SHP77 (cell line): ENCODE measurements around the gene SLC9A9.
"Not testable (repeated sequence)": the region's sequence is repeated elsewhere in the genome, so short reads cannot be mapped to it uniquely, and the experiment has no call there.

Source experiments
- DNase-seq, 2 experiments: peaks; one replicate each; lab custom pipeline; 2025; lab: John Stamatoyannopoulos, UW

Gene SLC9A9

DNA sequence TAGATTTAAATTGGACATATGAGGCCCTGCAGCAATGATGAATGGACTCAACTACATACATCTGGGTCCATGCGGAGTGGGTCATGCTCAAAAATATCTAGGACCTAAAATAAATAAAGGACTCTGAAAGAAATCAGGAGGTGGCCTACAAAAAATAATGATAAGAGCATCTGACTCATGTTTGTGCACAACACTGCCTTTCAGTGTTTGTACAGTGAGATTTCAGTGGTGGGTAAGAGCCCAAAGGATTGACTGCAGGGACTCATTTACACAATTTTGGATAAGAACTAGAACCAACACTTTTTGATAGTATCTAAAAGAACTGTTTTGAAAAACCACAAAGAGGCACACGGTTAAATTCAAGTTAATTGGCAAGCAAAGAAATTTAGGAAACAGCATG is 285.5 kb downstream of the SLC9A9 start:
- DNase-seq: no peak

DNA sequence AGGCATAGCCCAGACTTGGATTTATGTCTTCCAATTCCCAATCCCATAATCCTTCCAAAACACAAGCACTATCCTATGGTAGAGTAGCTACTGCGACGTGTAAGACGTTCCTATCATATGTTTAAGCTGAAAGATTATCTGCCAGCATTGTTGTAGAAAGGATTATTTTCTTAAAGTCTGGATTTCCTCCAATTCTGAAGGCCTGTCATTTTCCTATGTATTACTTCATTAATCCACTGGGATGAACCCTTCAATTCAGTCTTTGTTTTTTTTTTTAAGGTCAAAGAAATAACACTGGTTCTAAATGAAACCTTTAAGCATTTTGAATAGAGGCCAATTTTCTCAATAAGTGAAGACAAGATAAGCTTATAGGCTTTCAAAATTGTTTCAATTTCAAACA is 289.0 kb downstream of the SLC9A9 start:
- DNase-seq: no peak

DNA sequence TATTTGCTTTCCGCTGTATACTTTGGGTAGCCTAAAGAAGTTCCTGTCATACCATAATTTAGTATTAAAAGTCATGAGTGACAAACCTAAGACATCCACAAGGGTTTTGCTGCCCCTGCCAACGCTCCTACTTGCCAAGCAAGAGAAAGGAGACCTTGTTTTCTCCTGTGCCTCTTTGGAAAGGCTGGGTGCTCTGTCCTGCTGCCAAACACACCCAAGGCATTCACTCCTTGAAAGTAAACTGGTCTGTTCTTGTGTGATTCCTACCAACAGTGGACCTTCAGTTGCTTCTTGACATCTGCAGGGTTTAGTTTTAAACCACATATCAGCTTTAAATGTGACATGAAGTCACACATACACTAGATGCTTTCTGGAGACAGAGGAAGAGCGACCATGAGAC is 295.4 kb downstream of the SLC9A9 start:
- DNase-seq: no peak

DNA sequence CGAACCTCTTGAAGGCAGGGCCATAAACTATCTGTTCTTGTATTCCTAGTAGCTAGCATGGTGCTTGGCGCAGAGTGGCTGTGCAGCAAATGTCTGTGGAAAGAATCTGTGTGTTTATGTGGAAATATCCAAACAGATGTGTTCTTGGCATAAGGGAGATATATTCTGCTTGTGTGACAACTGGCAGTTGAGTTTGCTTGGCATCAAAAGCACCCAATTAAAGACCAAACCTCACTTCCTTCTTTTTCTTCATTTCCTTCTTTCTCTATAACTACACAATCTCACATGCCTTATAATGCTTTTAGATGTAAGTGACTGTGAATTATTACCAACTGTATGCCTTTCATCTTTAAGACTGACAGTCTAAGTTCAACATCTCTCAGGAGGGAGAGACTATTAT is 296.5 kb downstream of the SLC9A9 start:
- no peak for DNase-seq

DNA sequence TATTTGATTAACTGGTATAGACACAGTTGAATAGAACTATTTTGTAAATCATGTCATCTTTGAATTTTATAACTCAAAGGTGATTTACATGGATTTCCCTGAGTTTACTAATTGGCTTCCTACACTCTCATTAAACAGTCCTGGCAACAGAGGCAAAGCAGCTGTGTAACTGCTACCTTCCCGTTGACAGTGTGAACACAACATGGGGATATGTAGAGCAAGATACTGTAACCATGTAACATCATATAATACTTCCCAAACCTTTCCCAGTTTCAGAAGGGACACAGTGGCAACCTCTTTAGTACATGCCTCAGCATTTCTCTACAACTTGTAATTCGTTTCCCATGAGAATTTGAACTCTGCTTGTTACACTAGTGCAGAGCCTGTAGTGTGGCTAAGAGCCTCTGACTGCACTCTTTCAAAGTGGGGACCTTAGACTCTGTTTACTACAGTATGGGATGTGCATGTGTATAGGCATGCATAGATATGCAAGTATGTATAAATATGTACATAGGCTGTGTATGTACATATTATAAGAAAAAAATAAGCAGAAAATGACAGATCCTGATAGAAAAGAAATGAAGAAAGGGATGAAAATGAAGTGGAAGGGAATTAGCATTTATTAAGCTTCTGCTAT is 299.3 kb downstream of the SLC9A9 start:
- no peak for DNase-seq

DNA sequence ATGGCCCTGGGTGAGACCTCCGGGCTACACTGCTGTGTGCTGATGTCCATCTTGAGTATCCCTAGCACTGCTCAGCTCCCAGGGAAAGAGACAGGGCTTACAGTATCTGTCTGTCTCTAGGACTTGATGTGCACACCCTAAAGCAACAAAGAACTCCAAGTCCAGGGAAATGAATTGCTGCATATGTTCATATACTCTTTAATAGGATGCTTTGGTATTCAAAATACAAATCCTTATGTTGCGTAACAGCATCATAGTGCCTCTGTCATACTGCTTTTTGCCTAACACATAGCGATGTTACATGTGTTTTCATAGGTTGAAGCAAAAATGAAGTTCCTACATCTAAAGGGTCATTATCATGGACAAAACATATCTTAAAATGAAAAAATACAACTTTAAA is 299.9 kb downstream of the SLC9A9 start:
- no peak for DNase-seq

DNA sequence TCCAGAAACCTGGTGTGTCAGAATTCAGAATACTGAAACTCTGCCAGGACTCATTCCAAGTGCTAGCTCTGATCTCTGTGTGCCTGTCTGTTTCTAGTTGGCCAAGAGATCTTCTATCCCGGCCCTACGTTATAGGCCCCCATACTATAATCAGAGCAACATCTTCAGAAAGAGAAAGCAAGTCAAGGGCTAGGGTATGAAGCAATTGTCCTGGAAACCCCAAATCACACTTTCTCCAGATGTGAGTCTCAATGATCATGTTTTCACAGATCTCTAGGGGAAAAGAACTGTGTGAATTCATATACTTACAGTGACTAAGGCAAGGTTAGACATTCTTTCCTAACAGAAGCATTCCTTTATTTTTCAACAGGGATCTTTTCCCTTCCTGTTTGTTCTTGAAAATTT is 309.7 kb downstream of the SLC9A9 start:
- DNase-seq: no peak

DNA sequence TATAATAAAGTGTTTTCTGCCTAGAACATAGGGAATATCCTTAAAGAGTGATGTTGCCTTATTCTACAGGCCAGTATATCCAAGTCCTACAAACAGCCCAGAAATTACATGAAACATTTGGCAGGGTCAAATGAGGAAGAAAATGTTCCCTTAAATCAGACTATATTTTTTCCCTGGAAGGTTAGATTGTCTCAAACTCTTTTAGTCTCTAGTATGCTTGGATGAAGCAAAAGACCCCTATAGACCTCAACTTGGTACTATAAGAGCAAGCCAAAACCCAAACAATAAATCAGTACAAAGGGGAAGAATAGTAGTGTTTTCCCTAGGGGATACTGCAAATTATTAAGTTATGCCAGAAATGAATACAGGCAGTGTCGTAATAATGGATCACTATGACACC is 310.2 kb downstream of the SLC9A9 start:
- no peak for DNase-seq

DNA sequence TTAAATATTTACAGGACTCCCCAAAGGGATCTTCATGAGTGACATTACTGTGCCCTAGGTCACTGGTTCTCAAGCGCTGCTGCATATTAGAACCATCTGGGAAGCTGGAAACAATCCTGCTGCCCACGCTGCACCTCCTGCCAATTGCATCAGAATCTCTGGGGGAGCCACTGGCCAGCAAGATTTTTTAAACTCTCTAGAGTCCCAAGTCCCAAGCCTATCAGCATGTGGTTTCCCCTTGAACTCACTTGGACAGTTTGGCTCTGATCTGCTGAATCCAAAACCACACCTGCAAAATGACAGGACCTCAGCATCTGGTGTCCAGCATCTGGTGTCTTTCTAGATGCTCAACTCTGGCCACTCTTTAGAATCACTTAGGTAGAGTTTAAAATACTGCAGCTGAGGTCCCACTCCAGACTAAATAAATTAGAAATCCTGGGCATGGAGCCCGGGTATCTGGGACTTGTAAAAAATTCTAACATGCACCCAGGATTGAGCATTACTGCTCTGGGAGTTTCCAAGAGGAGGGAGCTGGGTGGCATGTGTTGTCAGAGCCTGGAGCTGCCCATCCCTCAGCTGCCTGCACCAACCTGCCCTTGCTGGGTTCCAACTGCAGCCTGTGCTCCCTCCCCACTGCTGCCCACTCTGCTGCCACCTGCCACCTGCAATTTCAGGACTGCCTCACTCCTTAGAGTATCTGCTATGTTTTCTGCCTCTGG is 311.3 kb downstream of the SLC9A9 start:
- no peak for DNase-seq

DNA sequence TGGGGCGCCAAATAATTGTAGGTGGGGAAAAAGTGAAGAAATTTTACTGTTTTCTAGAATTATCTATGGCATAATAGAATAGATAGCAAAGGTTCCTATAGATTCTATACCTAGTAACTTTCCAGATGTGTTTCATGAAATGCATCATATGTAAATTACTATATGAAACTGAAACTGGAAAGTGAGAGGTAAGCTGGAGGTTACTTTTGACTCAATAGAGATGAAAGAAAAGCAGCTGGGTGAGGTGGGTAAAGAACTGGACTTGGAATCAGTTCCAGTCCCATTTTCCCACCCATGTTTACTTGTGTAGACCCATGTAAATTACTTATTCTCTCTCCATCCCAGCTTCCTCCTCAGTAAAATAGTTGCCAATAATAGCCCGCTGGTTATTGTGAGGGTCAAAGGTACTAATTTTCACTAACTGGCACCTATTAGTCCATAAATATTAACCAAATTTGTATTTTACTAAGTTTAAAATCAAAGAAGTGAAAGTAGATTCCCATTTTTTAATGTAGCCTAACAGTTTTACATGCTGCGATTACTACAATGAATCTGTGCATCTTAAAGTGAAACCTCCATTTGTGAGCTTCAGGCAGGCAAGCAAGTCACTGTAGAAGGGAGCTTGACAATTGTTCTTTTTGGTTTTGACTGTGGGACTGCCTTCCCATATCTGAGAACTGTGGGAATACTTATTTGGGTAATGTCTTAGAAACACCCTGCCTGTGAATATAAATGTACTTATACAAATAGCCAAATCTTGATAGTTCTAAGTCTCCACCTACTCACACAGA is 312.1 kb downstream of the SLC9A9 start:
- no peak for DNase-seq

DNA sequence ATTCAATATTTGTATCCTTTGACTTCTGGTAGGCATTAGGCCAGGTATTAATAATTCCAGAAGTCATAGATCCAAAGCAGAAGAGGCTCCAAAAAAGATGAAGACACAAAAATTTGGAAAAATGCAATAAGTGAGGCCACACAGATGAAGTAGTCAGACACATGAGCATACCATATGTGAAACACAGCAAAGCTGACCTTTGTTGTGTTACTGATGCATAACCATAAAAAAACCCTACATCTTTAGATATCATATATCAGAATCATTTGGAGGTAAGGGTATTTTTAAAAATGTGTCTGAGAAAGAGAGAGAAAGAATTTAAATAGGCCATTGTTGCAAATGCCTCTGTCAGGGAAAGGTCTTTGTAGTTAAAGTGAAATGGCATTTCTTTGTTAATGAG is 314.9 kb downstream of the SLC9A9 start:
- DNase-seq: no peak

DNA sequence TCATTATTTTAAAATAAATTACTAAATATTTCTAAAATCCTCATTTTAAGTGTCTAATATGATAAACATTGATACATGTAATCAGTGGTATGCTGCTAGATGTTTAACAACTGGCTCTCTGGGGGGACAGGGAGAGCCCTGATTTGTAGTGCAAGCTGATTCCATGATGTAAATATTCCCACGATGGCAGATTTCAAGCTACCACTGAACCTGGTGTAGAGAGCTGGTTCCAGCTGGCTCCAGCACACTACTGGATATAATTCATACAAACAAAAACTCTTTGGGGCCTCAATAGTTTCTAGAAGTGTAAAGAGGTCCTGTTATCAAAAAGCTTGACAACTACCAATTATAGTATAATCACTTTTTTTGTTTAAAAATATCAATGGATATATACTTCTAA is 316.2 kb downstream of the SLC9A9 start:
- DNase-seq: no peak

DNA sequence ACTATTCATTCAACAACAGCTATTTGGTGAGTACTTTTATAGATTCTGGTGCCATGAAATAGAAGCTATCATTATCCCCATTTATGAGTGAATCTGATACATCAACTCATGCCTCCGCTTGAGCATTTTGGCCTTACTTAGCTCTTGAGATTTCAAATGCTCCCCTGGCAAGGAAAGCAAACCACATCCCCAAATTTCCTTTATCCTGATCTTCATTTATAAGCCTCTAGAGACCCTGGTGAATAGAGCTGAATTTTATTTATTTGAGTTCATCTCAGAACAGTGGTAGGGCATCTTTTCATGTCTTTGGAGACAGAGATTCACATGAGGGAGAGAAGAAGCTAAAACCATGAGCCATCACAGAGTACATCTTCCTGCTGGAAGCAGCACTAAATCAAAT is 317.2 kb downstream of the SLC9A9 start:
- no peak for DNase-seq

DNA sequence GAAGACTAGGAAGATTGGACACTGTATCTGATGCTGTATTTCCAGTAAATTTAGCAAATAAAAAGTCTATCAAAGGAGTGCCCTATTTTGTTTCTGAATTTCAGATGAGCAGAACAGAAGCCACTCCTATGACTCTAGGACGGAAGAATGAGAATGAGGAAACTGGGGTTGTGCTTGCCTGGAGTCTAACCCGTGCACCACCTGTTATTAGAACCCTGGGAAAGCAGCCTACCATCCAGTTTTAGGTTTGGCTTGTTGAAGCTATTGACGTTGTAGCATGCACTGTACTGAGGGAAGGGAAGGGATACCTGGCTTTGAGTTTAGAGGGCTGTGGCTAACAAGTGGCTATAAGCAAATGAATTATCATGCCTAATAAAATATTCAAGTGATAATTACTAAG is 318.5 kb downstream of the SLC9A9 start:
- no peak for DNase-seq

DNA sequence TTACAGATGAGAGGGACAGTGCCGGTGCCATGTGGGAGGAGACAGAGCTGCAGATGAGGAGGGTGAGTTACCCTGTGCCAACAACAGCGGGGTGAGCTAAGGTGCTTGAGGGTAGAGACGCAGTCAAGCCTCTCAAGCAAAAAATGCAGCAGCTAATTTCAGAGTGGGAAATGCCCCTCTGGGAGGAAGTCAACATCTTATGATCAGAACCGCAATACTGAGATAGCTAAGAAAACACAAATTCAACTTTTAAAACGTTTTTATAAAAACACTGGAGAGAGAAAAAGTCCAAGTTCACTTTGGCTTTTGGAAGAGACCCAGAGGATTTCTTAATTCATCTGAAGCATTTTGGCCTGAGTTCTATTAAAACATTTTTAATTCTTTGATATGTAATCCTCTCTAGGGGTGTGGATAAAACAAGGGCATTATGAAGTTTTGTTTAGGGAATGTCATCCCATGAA is 319.2 kb downstream of the SLC9A9 start:
- DNase-seq: no peak

DNA sequence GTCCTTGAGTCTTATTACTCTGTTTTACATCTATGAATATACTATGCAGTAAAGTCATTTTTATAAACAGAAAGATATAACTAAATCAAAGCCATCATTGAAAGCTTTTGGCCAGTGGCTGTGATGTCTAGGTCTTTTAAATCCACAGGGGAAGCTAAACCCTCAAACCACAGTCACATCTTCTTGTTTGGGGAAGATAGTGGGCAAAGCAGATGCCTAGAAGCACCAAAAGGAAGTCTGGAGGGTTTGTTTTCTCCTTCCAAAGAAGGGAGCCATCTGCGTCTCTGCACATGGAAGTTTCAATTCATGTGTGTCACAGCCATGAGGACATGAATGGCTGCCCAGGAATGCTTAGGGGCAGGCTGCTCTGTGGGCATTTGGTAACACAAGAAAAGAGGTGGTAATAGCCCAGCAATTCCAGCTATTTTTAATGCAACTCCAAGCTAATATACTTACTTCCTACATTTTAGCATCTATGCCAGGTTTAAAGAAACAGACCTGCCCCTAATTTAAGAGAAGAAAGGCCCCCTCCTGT is 322.2 kb downstream of the SLC9A9 start:
- DNase-seq: no peak

DNA sequence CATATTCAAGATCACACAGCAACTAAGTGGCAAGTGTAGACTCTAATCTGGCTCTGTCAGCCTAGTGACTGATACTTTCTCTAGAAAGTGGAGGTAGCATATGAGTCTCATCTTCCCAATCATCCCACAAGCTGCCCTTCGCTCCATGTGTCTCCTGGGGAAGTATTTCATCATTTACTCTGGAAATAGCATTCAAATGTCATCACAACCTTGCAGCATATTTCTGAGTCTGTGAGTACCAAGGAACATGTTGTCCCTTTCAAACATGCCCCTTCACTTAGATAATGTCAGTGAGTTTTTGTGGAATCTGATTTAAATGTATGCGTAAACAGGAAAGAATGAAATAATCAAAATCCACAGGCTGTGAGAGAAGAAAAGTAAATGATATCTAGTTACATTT is 322.9 kb downstream of the SLC9A9 start:
- DNase-seq: no peak

DNA sequence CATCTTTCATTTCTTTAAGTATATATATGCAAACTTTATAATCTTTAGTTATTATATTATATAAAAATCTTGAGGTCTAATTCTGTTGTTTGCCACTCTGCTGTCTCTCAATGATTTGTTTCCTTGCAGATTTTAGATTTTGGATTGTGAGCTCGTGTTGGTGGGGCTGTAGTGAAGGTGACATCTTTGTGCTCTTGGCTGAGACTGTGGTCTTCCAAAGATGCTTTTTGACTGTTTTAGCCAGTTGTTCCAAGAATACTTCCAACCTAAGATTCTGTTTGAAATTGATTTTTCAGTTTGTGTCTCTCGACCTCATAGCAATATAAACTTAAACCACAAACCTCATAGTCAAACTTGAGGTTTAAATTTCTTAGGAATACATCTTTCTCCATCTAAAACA is 326.5 kb downstream of the SLC9A9 start:
- no peak for DNase-seq

DNA sequence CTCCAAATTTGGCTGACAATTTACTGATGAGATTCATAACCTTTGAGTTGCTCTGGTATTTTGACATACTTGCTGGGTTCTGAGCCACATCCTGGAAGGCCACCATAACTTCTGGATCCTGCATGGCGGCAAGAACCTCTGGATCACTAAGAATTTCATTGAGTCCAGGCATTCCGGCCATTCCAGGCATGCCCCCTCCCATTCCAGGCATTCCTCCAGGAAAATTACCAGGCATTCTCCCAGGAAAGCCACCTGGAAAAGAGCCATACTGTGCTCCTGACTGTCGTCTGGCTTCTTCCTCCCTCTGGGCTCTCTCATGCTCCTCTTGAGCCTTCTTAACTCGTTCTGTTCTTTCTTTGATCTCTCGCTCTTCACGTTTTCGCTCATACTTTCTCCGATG is 331.1 kb downstream of the SLC9A9 start:
- DNase-seq: not testable (repeated sequence)

DNA sequence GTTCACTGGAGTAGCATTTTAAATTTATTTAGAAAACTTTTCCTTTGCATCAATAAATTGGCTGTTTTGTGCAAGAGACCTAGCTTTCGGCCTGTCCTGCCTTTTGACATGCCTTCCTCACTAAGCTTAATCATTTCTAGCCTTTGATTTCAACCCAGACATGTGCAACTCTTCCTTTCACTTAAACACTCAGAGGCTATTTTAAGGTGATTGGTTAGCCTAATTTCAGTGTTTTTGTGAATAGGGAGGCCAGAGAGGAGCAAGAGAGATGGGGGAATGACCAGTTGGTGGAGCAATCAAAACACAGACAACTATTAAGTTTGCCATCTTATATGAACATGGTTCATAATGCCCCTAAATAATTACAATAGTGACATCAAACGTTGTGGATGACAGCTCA is 333.4 kb downstream of the SLC9A9 start:
- DNase-seq: no peak

DNA sequence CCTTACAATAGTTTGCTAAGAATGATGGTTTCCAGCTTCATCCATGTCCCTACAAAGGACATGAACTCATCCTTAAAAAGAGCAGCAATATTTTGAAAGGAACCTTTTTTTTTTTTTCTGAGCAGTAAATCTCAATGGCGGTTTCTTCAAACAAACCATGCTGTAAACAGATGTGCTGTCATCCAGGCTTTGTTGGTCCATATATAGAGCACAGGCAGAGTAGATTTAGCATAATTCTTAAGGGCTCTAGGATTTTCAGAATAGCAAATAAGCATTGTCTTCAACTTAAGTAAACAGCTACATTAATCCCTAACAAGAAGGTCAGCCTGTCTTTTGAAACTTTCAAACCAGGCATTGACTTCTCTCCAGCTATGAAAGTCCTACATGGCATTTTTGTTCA is 334.2 kb downstream of the SLC9A9 start:
- DNase-seq: no peak

DNA sequence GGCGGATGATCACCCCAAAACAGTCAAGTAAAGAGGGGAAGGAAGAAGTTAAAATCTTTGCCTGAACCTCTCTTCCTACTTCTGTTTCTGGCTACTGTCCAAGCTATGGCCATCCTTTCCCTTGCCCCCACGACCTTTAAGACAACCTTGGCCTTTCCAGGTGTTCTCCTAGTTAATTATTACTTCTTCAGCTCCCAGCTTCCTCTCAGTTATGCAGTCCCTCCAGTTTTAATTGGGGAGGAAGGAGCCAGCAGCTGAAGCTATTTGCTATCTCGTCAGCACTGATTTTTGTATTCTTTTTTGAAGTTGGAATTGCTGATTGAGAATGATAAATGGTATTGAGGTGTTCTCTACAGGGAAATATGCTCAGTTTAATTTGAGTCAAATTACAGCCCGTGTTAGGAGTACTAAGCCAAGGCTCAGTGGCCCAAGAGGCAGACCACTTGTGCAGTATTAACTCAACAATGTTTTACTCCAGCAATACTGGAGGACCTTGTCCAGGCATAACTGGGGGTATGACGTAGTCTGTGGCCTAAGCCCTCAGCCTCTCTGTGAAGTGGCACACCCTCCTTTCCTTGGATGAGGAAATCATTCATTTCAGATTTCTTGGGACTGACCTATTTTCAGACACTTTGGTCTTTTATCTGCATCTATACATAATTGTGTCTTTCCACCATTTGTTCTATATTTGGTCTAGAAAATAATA is 336.9 kb downstream of the SLC9A9 start:
- no peak for DNase-seq
